DND-41 (cell line): ENCODE results near the gene SKIC8.

Experiments
- ATAC-seq: fragments of 200-7000 bp; cut with Tn5 transposase; 3 replicates; pipeline ENCODE4 v1.9.1; 2021; ENCODE audit warnings: low read depth; ENCODE audit not compliant: insufficient read depth
- DNase-seq: peaks from one replicate; pipeline ENCODE4 v3.0.0-alpha.2; 2020
- H2AFZ ChIP-seq: 2 replicates; pipeline ENCODE4 v1.6.0; 2012; ENCODE audit warnings: low read depth, low read length
- H3K27ac ChIP-seq: 2 replicates; pipeline ENCODE4 v1.5.1; 2012; ENCODE audit warnings: low read length, inconsistent platforms
- H3K27me3 ChIP-seq: fragments of 200-600 bp; sonication (generic); 2 replicates; pipeline ENCODE4 v1.6.0; 2012; ENCODE audit warnings: low read length, mild to moderate bottlenecking, inconsistent platforms; ENCODE audit not compliant: insufficient read depth, poor library complexity
- H3K36me3 ChIP-seq: 2 replicates; pipeline ENCODE4 v1.5.1; 2012; ENCODE audit warnings: low read length, inconsistent platforms; ENCODE audit not compliant: insufficient read depth
- H3K4me1 ChIP-seq: 2 replicates; pipeline ENCODE4 v1.5.1; 2012; ENCODE audit warnings: mild to moderate bottlenecking, low read length; ENCODE audit not compliant: insufficient read depth
- H3K4me2 ChIP-seq: 2 replicates; pipeline ENCODE4 v1.6.0; 2012; ENCODE audit warnings: mild to moderate bottlenecking, moderate library complexity, low read length, inconsistent platforms; ENCODE audit not compliant: insufficient read depth
- H3K4me3 ChIP-seq, 2 experiments: fragments of 200-600 bp in 1 of 2; shearing (Covaris generic) in 1 of 2; 2 replicates each; pipeline ENCODE4 v1.5.1; 2012 to 2016; ENCODE audit warnings: inconsistent platforms in 2 of 2, low read length in 2 of 2, mild to moderate bottlenecking in 2 of 2, low read depth in 1 of 2, moderate library complexity in 1 of 2
- H3K79me2 ChIP-seq: 2 replicates; pipeline ENCODE4 v1.6.0; 2012; ENCODE audit warnings: low read length, inconsistent platforms; ENCODE audit not compliant: insufficient read depth
- H3K9ac ChIP-seq: 2 replicates; pipeline ENCODE4 v1.6.0; 2012; ENCODE audit warnings: low read depth, mild to moderate bottlenecking, inconsistent platforms, low read length, moderate library complexity
- H3K9me3 ChIP-seq: 2 replicates; pipeline ENCODE4 v1.5.1; 2012; ENCODE audit warnings: low read length, moderate library complexity, mild to moderate bottlenecking, inconsistent platforms; ENCODE audit not compliant: insufficient read depth, severe bottlenecking
- H4K20me1 ChIP-seq: 2 replicates; pipeline ENCODE4 v1.6.0; 2012; ENCODE audit warnings: low read length; ENCODE audit not compliant: insufficient read depth
- CTCF ChIP-seq: IDR thresholded peaks from 2 replicates; pipeline ENCODE4 v1.5.1; 2012; ENCODE audit warnings: borderline replicate concordance, low read length, moderate library complexity, mild to moderate bottlenecking; ENCODE audit not compliant: poor library complexity, severe bottlenecking; ENCODE audit errors: extremely low read depth
- EZH2 ChIP-seq: IDR thresholded peaks from 3 replicates; pipeline ENCODE4 v1.6.1; 2012; ENCODE audit warnings: borderline replicate concordance, low read depth, mild to moderate bottlenecking, moderate library complexity, low read length, inconsistent platforms; ENCODE audit not compliant: severe bottlenecking

Gene SKIC8

GRCh38 chr15:78340231-78341056, 41.0 kb upstream of the SKIC8 start, which contains the start of gene CRABP1:
TSS of gene CRABP1 (plus strand) at chr15:78340353. CDS start at chr15:78340429, 76 bp downstream.
- Histone ChIP-seq H3K36me3 (no peaks in the 10 kb centered on the region), H4K20me1 (no peaks in the 10 kb centered on the region), H3K9ac (no peak within 1 kb of the TSS), H3K4me1 (no peaks in the 10 kb centered on the region), H3K4me2 (no peak within 1 kb of the TSS), H3K27ac (no peak within 1 kb of the TSS), H3K27me3 (peaks cover 10% of the 10 kb centered on the region), H2AFZ (no peak within 1 kb of the TSS), H3K4me3 (no peak within 1 kb of the TSS), H3K79me2 (no peaks in the 10 kb centered on the region), H3K9me3 (no peaks in the 10 kb centered on the region)
- no peak for ATAC-seq
- no peak for TF ChIP-seq EZH2
- no peak for TF ChIP-seq CTCF
- DNase-seq: no peak

GRCh38 chr15:78339559-78339958, 40.1 kb upstream of the SKIC8 start:
- Histone ChIP-seq H3K9ac (no peak overlapping the region), H3K79me2 (no peaks in the 10 kb centered on the region), H3K36me3 (no peaks in the 10 kb centered on the region), H4K20me1 (no peaks in the 10 kb centered on the region), H3K27ac (no peak overlapping the region), H3K9me3 (no peaks in the 10 kb centered on the region), H3K4me3 (no peak overlapping the region), H3K4me1 (no peaks in the 10 kb centered on the region), H3K27me3 (peaks cover 5% of the 10 kb centered on the region), H3K4me2 (no peak overlapping the region), H2AFZ (no peak overlapping the region)
- ATAC-seq: no peak
- no peak for DNase-seq
- TF ChIP-seq EZH2 (no peak), CTCF (no peak)

- Histone ChIP-seq H3K9ac (no peak overlapping the region), H4K20me1 (no peaks in the 10 kb centered on the region), H3K79me2 (no peaks in the 10 kb centered on the region), H3K4me3 (no peak overlapping the region), H3K36me3 (no peaks in the 10 kb centered on the region), H2AFZ (no peak overlapping the region), H3K4me1 (no peaks in the 10 kb centered on the region), H3K9me3 (no peaks in the 10 kb centered on the region), H3K4me2 (no peak overlapping the region), H3K27me3 (peaks cover 5% of the 10 kb centered on the region), H3K27ac (no peak overlapping the region)
- DNase-seq (no peak), ATAC-seq (no peak)
- no peak for TF ChIP-seq CTCF
- no peak for TF ChIP-seq EZH2
These were observed 39.4 kb upstream of the SKIC8 start for GRCh38 chr15:78338781-78339180.
